H1 (cell line): ENCODE results near the gene KAZALD1. TPM values are rescaled to one million over a fixed set of nuclear protein-coding genes. Genes with fewer than 3 reads are reported as not detected.
A peak's percentile ranks its signal among the peaks of the same experiment; 100 is the strongest.

Experiments used
- CBX5 ChIP-seq: fragments of 300-800, 300-1000 bp; sonication (generic); IDR thresholded peaks from 2 replicates; pipeline ENCODE4 v1.7.1; 2016; ENCODE audit warnings: antibody characterized with exemption, low read length, low read depth
- CHD7 ChIP-seq: fragments of 300-600 bp; sonication (generic); IDR thresholded peaks from 2 replicates; pipeline ENCODE4 v1.7.1; 2012; ENCODE audit warnings: low read length, moderate library complexity, mild to moderate bottlenecking, inconsistent platforms; ENCODE audit not compliant: insufficient replicate concordance
- CTBP2 ChIP-seq: IDR thresholded peaks from 2 replicates; pipeline ENCODE4 v1.7.0; 2011; ENCODE audit warnings: borderline replicate concordance, mild to moderate bottlenecking, moderate library complexity, mixed read lengths, low read length; ENCODE audit not compliant: insufficient read depth, insufficient read length
- GTF2F1 ChIP-seq: IDR thresholded peaks from 2 replicates; pipeline ENCODE4 v1.6.1; 2012; ENCODE audit warnings: low read depth, low read length, improper control_type of control experiment, borderline replicate concordance
- RAD21 ChIP-seq, 2 experiments: IDR thresholded peaks in 1 of 2; conservative IDR thresholded peaks in 1 of 2; 2 replicates each; pipeline ENCODE4 v1.6.1; 2011; ENCODE audit warnings: low read depth in 2 of 2, low read length in 2 of 2, improper control_type of control experiment in 1 of 2, inconsistent platforms in 1 of 2, mild to moderate bottlenecking in 1 of 2, moderate library complexity in 1 of 2
- RBBP5 ChIP-seq: IDR thresholded peaks from 2 replicates; pipeline ENCODE4 v1.7.1; 2012; ENCODE audit warnings: low read depth, mild to moderate bottlenecking, inconsistent platforms, low read length, moderate library complexity, borderline replicate concordance
- RXRA ChIP-seq: IDR thresholded peaks from 2 replicates; pipeline ENCODE4 v1.6.1; 2011; ENCODE audit warnings: low read depth, mild to moderate bottlenecking, low read length, moderate library complexity; ENCODE audit not compliant: insufficient read depth
- SUZ12 ChIP-seq: fragments of 200-600 bp; sonication (generic); IDR thresholded peaks from 2 replicates; pipeline ENCODE4 v1.6.1; 2012; ENCODE audit warnings: mild to moderate bottlenecking, inconsistent platforms, low read length, moderate library complexity, mixed read lengths
- TEAD4 ChIP-seq: IDR thresholded peaks from 2 replicates; pipeline ENCODE4 v1.6.1; 2012; ENCODE audit warnings: low read depth, low read length, inconsistent platforms, mixed read lengths
- polyA plus RNA-seq, 7 experiments: library from polyadenylated mRNA; depleted of rRNA in 3 of 7; stranded (reverse) in 5 of 7; unstranded in 2 of 7; fragments of >200 nt in 5 of 7; fragments of 200-250 nt in 2 of 7; gene quantifications; 1 replicate in 5 of 7; 2 replicates in 1 of 7; 4 replicates in 1 of 7; pipeline versions ENCODE4 v1.2.1 to v1.2.3, GENCODE V29; 2011 to 2013; ENCODE audit warnings: missing spikeins in 2 of 7, mixed read lengths in 2 of 7
- total RNA-seq: library from RNA; stranded (reverse); fragmentation: NEBNext Ultra II Directional; extraction: Animal tissue kit (Norgen Biotek cat#: 25700); gene quantifications from 2 replicates; pipeline ENCODE4 v1.2.1, GENCODE V29; 2021

Gene KAZALD1
- total and polyA plus RNA-seq, 2 of the 8 experiments (the other 6 are each of a cell fraction or from before 2014, with no cell fraction given), result 0.65 to 1.9 TPM

GRCh38 chr10:101067356-101068083 lies 5.7 kb downstream of the KAZALD1 start (continued):
- TF ChIP-seq CTBP2, result peak; percentile 66
- peak; percentile 73; the same call in 1 of the 2 replicates for TF ChIP-seq TEAD4
- no peak for TF ChIP-seq GTF2F1
- no peak for TF ChIP-seq CHD7
- TF ChIP-seq RXRA, result no peak
- TF ChIP-seq RAD21 (IDR thresholded peaks at IDR 0.05 in 1 of 2, conservative IDR thresholded peaks at IDR 0.05 in 1 of 2; ENCODE audit: low read depth in 2 of 2, low read length in 2 of 2), result peak; percentile 76 to 80
- TF ChIP-seq RBBP5, result peak; percentile 65; the same call in 1 of the 2 replicates
- TF ChIP-seq SUZ12, result peak; percentile 43
- no peak for TF ChIP-seq CBX5
